Effector CD8-positive, alpha-beta T cell (primary cell): ENCODE data around the gene APP.
"Not testable (repeated sequence)": the region's sequence is repeated elsewhere in the genome, so short reads cannot be mapped to it uniquely, and the experiment has no call there.

ENCODE experiments used
- DNase-seq: peaks from one replicate; lab custom pipeline; 2025; lab: John Stamatoyannopoulos, UW

APP gene

DNA sequence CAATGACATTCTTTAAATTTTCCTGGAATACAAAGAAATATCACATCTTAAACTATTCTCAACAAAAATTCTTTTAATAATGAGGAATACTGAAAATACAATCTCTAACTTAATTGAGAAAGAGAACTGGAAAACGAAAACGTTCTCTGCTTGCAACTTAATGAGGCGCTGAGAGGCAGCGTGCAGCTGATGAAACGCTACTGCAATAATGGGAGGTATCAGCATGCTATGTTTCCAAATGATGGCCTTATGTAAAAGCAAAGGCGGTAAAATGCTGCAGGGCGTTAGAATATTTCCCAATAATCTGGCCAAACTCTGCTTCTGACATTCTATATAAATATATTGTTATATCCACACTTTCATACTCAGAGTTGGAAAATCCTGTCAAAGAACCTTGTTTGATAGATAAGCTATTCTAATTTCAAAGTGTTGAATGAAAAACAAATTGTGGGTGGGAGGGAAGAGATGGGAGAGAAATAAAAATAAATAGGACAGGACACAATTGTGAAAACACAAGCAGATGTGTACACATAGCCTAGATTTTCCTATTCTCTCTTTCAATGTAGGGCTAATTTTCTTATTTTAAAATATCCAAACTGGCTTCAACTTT, 70.9 kb downstream of the APP start:
- DNase-seq, result no peak

DNA sequence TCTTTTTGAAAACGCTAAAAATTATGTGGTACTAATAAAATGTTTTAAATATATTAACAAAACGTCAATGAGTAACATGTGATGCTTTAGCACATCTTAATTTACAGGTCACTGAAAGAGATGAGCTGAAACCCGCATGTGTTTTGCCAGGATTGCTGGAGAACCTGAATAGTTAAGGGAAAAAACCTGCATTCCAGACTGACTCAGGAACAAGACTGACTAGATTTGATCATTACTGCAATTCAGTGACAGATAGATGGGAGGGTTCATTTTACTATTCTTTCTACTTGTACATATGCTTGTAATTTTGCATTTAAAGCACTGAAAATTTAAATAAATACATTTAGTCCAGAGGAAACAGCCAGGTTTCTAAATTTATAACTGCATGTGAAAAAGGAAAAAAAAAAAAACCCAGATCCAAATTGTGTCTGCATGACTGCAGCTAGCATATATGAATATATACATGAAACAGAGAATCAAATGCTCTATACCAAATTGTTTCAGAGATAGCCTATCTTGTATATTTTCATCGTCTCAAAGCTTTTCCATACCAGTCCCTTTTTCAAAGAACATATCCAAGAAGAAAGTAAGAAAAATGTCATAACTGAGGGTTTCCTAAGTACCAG, 71.7 kb downstream of the APP start:
- no peak for DNase-seq

- DNase-seq, result no peak
These were observed 73.1 kb downstream of the APP start for GRCh38 chr21:26097475-26097874.

GRCh38 chr21:26096494-26097371, 73.8 kb downstream of the APP start:
- DNase-seq, result no peak

DNA sequence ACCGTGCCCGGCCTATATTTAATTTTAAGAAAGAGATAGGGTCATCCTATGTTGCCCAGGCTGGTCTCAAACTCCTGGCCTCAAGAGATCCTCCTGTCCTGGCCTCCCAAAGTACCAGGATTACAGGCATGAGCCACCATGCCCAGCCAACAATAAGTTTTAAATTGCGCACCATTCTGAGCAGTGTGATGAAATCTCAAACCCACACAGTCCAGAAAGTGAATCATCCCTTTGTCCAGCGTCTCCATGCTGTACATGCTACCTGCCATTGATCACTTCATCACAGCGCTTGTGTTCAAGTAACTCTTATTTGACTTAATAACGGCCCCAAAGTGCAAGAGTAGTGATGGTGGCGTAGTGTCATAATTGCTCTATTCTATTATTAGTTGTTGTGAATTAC, 75.4 kb downstream of the APP start:
- DNase-seq, result no peak

DNA sequence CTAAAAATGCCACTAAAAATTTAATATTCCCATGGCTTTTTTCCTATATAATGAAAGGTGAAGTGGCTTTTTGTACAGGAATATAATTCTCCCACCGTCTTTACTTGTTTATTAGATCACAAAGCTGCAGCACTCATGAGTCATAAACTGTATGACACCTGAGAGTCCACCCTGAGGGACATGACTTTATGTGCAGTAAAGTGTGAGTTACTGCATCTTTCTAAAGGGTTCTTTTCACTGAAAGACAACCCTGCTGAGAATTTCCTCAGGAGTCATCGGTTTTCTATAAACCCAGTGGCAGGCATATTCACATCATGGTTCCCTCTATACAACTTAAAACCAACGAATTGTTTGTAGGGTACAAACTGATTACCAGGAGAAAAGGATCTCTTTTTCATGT, 77.4 kb downstream of the APP start:
- DNase-seq, result no peak

- DNase-seq, result no peak
These were observed 79.0 kb downstream of the APP start for GRCh38 chr21:26091480-26092018.

- no peak for DNase-seq
These were observed 80.8 kb downstream of the APP start for GRCh38 chr21:26089730-26090129.

DNA sequence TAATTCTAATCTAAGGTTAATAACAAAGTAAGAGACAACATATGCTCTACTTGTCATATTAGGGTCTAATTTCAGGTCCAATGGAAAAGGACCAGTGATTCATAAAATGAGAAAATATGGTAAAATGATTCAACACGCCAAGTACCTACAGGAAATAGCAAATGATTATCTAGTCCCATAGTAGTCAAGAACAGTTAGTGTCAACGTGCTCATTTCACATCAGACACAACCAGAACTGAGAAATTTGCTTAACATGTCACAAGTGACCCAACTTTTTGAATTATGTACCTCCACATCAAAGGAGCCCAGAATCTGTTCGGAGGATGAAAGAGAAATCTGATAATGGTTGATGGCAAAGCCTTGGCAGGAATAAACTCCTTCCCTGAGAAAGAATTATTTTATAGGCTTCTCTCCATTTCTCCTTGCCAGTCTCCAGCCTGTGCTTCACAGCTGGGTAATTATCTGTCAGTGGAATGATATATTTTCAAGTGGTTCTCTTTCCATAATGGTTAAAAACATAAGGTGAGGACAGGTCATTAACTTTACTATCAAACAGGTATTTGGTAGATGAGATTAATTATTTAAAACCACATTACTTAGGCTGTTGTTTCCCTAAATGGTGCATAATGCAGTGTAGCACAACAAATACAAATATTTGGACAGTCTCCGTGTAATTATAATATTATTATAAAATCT, 83.2 kb downstream of the APP start:
- DNase-seq, result no peak

DNA sequence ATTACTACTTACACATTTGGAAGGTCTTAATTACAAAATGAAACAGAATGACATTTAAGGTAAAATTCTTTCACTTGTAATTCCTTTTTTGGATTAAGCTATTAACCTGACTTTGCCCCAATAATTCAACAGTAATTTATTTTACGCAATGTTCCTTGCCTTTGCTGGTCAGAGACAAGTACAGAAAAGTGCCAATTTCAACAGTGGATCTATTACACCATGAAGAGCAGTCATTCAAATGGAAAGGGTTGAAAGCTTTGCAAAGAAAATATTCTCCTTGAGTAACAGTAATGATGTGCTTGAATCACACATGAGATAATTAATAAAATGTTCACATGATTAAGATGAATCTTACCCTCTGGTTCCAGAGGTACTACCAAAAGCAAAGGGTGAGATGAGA, 84.7 kb downstream of the APP start:
- no peak for DNase-seq

DNA sequence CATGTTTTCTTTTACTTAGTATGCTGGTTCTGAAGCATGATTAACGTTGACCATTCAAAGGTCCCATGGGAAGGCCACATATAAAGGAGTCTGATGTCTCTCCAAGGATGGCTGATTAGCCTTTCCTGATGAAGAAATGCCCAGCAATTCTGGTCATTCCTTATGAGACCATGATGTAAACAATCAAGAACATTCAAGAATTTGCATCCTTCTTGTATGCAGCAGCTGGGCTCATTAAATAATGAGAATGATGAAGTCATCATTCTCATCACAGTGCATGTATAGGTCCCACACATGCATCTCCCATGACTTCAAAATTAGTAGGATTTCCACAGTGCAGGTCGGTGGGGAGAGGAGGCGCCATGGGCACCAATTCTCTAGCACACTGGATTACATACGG, 85.4 kb downstream of the APP start:
- DNase-seq, result no peak

DNA sequence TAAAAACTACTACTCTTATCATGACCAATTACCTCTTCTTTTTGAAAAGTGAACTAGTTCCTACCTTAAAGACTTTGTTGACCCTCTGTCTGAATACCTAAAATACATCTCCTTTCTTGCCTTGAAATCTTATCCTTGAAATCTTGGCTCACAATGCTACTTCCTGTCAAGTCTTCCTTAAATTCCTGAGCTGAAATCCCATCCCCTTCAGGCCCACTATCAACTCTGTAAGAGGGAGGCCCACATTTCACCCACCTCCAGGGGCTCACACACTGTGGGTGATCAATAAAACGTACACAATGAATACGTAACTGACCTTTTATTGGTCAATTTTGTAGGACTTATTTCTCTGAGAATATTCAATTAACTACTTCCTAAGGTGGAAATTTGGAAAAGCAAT, 88.0 kb downstream of the APP start:
- no peak for DNase-seq

- DNase-seq, result not testable (repeated sequence)
These were observed 89.3 kb downstream of the APP start for GRCh38 chr21:26081175-26081760.

- DNase-seq, result no peak
These were observed 90.4 kb downstream of the APP start for GRCh38 chr21:26080211-26080610.

DNA sequence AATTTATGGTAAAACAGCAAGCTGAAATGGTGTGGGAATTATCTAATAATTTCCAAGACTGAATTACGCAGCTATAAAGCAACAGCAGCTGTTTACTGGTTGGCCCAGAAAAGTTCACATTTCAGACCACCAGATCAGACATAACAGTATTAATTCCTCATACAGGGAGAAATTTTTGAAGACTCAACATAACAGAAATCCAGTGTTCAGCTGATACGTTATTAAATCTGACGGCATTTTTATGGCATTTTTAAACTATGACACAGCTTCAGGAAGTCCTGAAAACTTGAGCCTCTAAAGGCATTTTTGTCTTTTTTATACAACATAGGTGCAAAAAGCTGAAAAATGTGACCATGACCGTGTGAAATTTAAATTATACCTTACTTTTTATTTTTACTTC, 91.2 kb downstream of the APP start:
- DNase-seq, result no peak

DNA sequence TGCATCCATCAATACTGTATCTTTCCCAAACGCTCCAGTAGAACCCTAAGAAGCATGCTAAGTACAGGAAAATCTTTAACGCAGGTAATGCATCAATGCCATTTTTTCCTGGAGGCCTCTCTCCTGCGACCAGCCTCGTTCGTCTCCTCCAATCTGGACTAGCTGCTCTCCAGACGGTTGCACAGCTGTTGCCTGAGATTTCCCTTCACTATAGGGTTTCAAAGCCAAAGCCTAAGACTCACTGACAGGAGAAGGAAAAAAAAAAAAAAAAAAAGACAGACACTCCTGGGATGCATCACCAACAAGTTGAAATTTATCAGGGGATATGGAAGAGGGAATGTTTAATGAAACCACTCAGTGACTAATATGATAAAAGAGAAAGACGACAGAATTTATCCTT, 93.0 kb downstream of the APP start:
- no peak for DNase-seq

GRCh38 chr21:26072666-26073615, 97.6 kb downstream of the APP start:
- no peak for DNase-seq

DNA sequence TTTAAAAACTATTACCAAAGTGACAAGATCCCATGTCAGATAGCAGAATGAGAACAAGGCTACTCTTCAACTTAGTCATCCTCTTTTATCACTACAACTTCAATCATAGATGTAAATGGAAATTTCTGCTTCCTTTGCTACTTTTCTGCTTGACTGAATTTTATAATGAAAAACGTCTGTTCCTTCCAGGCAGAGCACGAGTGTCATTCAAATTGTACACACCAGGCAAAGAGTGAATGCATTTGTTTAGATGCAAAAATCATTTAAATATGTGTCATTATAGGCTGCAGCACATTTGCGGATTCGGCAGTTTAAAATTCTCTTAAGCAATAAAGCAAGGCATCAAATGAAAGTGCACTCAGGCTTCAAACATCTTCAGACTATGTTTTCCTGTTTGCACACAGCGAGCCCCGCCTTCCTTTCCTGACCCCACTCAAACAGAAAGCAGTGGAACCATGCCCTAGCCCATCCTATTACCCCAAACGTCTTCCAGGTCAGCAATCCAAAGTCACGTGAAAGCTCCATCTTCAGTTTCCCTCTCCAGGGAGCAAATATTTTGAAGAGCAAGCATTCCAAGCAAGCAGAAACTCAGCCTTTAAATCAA, 99.6 kb downstream of the APP start:
- DNase-seq, result no peak

GRCh38 chr21:26070121-26070520, 100.4 kb downstream of the APP start:
- DNase-seq, result no peak

DNA sequence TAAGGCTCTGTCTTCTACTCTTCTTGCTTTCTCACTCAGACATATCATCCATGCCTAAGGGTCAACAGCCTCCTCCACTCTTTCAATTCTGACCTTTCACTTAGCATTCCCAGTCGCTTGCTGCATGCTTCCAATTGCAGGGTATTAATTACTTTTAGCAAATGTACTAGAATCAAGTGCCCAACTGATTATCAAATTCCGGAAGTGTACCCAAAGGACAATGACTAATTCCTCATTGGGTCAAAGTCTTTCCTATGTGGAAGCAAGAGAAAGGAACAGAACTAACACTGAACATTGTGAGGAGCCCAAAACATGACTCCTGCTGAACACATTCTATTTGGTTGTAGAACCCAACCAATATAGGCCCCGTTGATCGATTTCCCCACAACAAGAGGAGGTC, 101.8 kb downstream of the APP start:
- no peak for DNase-seq
